Naive B cell (primary cell): ENCODE data around the gene TMTC4. TPM values are rescaled to one million over a fixed set of nuclear protein-coding genes. Genes with fewer than 3 reads are reported as not detected.
"Not testable (repeated sequence)": the region's sequence is repeated elsewhere in the genome, so short reads cannot be mapped to it uniquely, and the experiment has no call there.

Source experiments
- ATAC-seq, 2 donors: fragments of 150-1000 bp; cut with Tn5 transposase; 2 replicates each; pipeline ENCODE4 v1.10.0; 2021; ENCODE audit warnings: low read depth in 2 of 2, mild to moderate bottlenecking in 2 of 2, moderate library complexity in 2 of 2
- DNase-seq: peaks from one replicate; pipeline ENCODE4 v3.0.0; 2022
- H3K27ac Mint-ChIP-seq, 6 donors: one replicate each; pipeline ENCODE4 v1.8.0; 2020 to 2022; ENCODE audit warnings: mild to moderate bottlenecking in 6 of 6, mixed read lengths in 6 of 6, moderate library complexity in 5 of 6, inconsistent platforms in 2 of 6
- H3K27me3 Mint-ChIP-seq, 3 donors: one replicate each; pipeline ENCODE4 v1.8.0; 2021 to 2022; ENCODE audit warnings: mixed read lengths in 3 of 3, mild to moderate bottlenecking in 1 of 3
- H3K36me3 Mint-ChIP-seq, 2 donors: one replicate each; pipeline ENCODE4 v1.8.0; 2020 to 2022; ENCODE audit warnings: mixed read lengths in 2 of 2, inconsistent platforms in 1 of 2, mild to moderate bottlenecking in 1 of 2
- H3K4me1 Mint-ChIP-seq, 3 donors: one replicate each; pipeline ENCODE4 v1.8.0; 2020 to 2022; ENCODE audit warnings: mixed read lengths in 3 of 3, inconsistent platforms in 1 of 3, mild to moderate bottlenecking in 1 of 3, moderate library complexity in 1 of 3
- H3K4me3 Mint-ChIP-seq, 8 donors: one replicate each; pipeline ENCODE4 v1.8.0; 2020 to 2022; ENCODE audit warnings: mild to moderate bottlenecking in 8 of 8, mixed read lengths in 8 of 8, moderate library complexity in 8 of 8, inconsistent platforms in 2 of 8
- H3K9me3 Mint-ChIP-seq, 7 donors: one replicate each; pipeline ENCODE4 v1.8.0; 2020 to 2022; ENCODE audit warnings: mixed read lengths in 7 of 7, mild to moderate bottlenecking in 5 of 7, inconsistent platforms in 2 of 7, moderate library complexity in 1 of 7
- polyA plus RNA-seq, 6 donors: library from polyadenylated mRNA; unstranded; fragments of 300-500 nt; fragmentation: Illumina TruSeq; gene quantifications; one replicate each; pipeline ENCODE4 v1.2.3, GENCODE V29; 2021; ENCODE audit warnings: low read depth in 6 of 6

TMTC4 gene, protein sequence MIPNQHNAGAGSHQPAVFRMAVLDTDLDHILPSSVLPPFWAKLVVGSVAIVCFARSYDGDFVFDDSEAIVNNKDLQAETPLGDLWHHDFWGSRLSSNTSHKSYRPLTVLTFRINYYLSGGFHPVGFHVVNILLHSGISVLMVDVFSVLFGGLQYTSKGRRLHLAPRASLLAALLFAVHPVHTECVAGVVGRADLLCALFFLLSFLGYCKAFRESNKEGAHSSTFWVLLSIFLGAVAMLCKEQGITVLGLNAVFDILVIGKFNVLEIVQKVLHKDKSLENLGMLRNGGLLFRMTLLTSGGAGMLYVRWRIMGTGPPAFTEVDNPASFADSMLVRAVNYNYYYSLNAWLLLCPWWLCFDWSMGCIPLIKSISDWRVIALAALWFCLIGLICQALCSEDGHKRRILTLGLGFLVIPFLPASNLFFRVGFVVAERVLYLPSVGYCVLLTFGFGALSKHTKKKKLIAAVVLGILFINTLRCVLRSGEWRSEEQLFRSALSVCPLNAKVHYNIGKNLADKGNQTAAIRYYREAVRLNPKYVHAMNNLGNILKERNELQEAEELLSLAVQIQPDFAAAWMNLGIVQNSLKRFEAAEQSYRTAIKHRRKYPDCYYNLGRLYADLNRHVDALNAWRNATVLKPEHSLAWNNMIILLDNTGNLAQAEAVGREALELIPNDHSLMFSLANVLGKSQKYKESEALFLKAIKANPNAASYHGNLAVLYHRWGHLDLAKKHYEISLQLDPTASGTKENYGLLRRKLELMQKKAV
- 1 to 10 TPM; 1.5 to 8.5 (median 4.7) TPM for polyA plus RNA-seq

DNA sequence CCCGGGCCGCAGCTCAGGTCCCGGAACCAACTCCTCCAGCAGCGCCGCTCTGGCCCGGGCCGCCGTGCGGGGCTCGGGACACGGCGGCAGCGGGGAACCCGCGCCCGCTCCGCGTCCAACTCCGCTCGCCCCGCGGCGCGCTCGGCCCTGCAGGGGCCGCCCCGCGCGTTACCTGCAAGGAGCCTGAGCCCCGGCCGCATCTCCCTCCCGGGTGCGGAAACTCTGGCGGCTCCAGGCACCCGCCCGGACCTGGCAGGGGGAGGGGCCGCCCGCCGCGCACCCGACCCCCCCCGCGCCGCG, at the start of gene TMTC4:
TMTC4 (minus strand) TSS at position 224 of the 300 bp plus-strand sequence. CDS start 4,433 bp downstream, outside the sequence.
- peak within 1 kb of the TSS; percentile 89 to 98 (median 95) for H3K4me3 Mint-ChIP-seq
- H3K4me1 Mint-ChIP-seq = peaks cover 17 to 33% (median 28%) of the 10 kb centered on the region in 3 donors
- H3K27me3 Mint-ChIP-seq = peaks cover 0 to 13% (median 6%) of the 10 kb centered on the region in 3 donors
- peak; percentile 40 to 41 for ATAC-seq
- H3K27ac Mint-ChIP-seq = peak within 1 kb of the TSS; percentile 53 to 92 (median 75)
- DNase-seq = no peak
- H3K9me3 Mint-ChIP-seq = no peaks in the 10 kb centered on the region
- H3K36me3 Mint-ChIP-seq = no peaks in the 10 kb centered on the region

DNA sequence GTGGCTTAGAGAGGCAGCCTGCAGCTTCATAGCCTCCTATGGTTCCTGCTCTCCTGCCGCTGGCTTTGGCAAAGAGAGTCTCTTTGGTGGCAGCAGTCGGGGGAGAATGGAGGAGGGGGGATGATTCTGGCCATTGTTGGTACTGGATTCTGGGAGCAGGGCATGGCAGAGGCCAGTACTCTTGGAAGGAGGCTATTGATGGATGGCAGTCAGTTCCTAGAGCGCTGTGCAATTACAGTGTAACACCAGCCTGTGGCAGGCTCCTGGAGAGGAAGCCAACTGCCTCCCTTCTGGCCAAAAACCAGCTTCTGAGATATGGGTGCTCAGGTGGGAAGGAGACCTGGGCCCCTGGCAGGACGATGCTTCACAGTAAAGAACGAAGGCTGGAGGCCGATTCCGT, 47.9 kb upstream of the TMTC4 start:
- Mint-ChIP-seq H3K4me3 (no peak overlapping the region), H3K9me3 (peaks cover 2 to 28% (median 8%) of the 10 kb centered on the region in 7 donors), H3K27me3 (peaks cover 3 to 34% (median 29%) of the 10 kb centered on the region in 3 donors), H3K36me3 (peaks cover 0 to 4% of the 10 kb centered on the region in 2 donors), H3K27ac (no peak overlapping the region), H3K4me1 (peaks cover 0 to 4% (median 0%) of the 10 kb centered on the region in 3 donors)
- ATAC-seq (no peak), DNase-seq (no peak)

DNA sequence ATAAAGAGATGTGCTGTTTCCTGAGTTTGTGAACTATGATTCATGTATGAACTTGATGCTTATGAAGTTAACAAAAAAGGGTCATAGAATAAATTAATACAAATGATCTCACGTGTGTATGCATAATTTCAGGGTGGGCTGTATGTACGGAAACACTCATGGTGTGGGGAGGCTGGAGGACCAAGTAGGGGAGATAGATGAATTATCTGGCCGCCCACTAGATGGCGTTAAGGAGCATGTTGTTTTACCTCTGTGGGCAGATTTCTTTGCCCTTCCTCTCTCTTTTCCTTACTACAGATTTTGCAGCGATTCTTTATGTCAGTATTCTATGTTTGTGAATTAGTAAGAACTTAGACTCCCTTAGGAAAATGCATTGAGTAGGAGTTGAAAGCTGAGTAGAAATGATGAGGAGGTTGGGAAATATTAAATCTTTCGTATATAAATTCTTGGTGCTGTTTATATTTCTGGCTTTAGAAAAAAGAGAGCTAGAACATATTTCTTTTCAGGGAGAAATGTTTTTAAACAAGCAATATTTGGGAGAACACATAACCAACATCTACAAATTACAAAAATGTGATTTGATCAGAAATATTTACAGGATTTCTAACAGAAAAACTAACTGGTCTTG, 47.4 kb upstream of the TMTC4 start:
- no peak overlapping the region for H3K27ac Mint-ChIP-seq
- ATAC-seq (peak; percentile 34 to 49), DNase-seq (peak; percentile 15)
- H3K4me3 Mint-ChIP-seq = no peak overlapping the region
- peaks cover 5 to 36% (median 32%) of the 10 kb centered on the region in 3 donors for H3K27me3 Mint-ChIP-seq
- H3K4me1 Mint-ChIP-seq = peaks cover 0 to 4% (median 0%) of the 10 kb centered on the region in 3 donors
- peaks cover 1 to 22% (median 4%) of the 10 kb centered on the region in 7 donors for H3K9me3 Mint-ChIP-seq
- H3K36me3 Mint-ChIP-seq = peaks cover 0 to 2% of the 10 kb centered on the region in 2 donors

DNA sequence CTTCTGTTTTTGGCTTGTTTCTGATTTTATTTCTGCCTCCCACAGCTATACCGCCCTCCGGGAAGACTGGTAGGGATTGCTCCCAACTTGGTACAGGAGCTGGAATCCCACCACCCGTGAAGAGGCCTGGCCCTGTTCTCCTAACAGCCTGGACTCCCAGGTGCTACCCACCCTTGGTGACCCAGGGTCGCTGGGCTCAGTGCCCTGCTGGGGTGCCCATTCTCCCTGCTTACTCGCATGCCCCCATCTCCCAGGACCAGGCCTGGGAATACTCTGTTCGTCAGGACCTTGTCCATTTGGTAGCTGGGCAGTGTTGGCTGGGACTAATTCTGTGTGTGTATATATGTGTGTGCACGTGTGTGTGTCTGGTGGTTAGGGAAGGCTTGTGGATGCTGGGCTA, 41.0 kb upstream of the TMTC4 start:
- DNase-seq (no peak), ATAC-seq (no peak)
- Mint-ChIP-seq H3K27me3 (peaks cover 3 to 26% (median 20%) of the 10 kb centered on the region in 3 donors), H3K4me3 (no peak overlapping the region), H3K4me1 (peaks cover 4 to 7% (median 7%) of the 10 kb centered on the region in 3 donors), H3K27ac (no peak overlapping the region), H3K36me3 (no peaks in the 10 kb centered on the region), H3K9me3 (peaks cover 0 to 11% (median 4%) of the 10 kb centered on the region in 7 donors)

DNA sequence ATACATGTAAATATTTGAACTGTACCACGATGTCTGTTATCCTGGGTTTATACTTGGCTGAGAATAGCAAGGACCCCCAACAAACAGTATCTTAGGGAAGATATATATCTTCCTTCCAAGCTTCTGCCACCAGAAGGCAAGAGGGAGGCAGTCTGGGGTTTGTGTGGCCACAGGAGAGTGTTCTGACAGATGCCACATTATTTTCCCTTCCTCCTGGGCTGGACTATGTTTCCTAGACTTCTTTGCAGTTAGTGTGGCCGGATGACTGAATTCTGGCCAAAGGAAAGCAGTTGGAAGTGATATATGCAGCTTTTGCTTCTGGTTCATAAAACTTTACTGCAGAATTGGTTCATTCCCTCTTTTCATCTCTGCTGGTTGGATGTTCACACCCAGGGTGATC, 39.9 kb upstream of the TMTC4 start:
- ATAC-seq (no peak), DNase-seq (no peak)
- peaks cover 4 to 7% (median 7%) of the 10 kb centered on the region in 3 donors for H3K4me1 Mint-ChIP-seq
- H3K4me3 Mint-ChIP-seq = no peak overlapping the region
- no peak overlapping the region for H3K27ac Mint-ChIP-seq
- peaks cover 0 to 4% (median under 1%) of the 10 kb centered on the region in 7 donors for H3K9me3 Mint-ChIP-seq
- no peaks in the 10 kb centered on the region for H3K36me3 Mint-ChIP-seq
- peaks cover 3 to 26% (median 15%) of the 10 kb centered on the region in 3 donors for H3K27me3 Mint-ChIP-seq

DNA sequence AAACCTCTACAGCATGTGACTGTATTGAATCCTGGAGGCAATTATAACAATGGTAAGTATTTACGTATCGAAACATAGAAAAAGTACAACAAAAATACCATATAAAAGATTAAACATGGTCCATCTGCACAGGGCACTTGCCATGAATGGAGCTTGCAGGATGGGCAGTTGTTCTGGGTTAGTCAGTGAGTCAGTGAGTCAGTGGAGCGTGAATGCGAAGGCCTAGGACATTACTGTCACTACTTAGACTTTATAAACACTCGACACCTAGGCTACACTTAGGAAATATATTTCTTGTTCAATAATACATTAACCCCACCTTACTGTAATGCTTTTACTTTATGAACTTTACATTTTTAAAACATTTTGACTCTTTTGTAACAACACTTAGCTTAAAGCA, 35.6 kb upstream of the TMTC4 start:
- no peak overlapping the region for H3K4me3 Mint-ChIP-seq
- H3K27me3 Mint-ChIP-seq = no peaks in the 10 kb centered on the region
- H3K27ac Mint-ChIP-seq = no peak overlapping the region
- peaks cover 4 to 7% (median 7%) of the 10 kb centered on the region in 3 donors for H3K4me1 Mint-ChIP-seq
- peaks cover 0 to 4% (median 0%) of the 10 kb centered on the region in 7 donors for H3K9me3 Mint-ChIP-seq
- DNase-seq (no peak), ATAC-seq (no peak)
- no peaks in the 10 kb centered on the region for H3K36me3 Mint-ChIP-seq

DNA sequence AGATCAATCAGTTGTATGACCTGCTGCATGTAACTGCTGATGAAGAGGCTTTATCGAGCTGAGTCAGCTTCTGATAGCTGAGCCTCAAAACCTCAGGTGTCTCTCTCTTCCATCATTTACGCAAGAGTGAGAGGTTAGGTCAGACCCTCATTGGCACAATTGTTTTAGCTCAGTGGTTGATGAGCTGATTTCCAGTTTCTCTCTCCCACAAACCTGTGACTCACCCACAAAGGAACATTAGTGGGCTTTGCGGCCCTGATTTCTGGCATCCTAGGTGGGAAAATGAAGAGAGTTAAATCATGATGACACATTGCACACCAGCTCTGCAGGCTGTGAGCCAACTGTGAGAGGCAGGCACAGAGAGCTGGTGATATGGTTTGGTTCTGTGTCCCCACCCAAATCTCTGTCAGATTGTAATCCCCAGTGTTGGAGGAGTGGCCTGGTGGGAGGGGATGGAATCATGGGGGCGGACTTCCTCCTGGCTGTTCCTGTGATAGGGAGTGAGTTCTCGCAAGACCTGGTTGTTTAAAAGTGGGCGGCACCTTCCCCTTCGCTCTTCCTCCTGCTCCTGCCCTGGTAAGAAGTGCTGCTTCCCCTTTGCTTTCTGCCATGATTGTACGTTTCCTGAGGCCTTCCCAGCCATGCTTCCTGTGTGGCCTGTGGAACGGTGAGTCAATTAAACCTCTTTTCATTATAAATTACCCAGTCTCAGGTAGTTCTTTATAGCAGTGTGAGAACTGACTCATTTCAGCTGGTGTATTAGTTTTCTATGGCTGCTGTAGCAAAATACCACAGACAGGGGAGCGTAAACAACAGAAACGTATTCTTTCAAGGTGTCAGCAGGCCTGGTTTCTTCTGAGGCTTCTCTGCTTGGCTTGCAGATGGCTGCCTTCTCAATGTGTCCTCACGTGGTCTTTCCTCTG, 33.5 kb upstream of the TMTC4 start:
- Mint-ChIP-seq H3K4me3 (no peak overlapping the region), H3K27me3 (no peaks in the 10 kb centered on the region), H3K9me3 (peaks cover 0 to 2% (median 0%) of the 10 kb centered on the region in 7 donors), H3K4me1 (peaks cover 4 to 7% (median 7%) of the 10 kb centered on the region in 3 donors), H3K36me3 (no peaks in the 10 kb centered on the region), H3K27ac (no peak overlapping the region)
- ATAC-seq (no peak), DNase-seq (no peak)

DNA sequence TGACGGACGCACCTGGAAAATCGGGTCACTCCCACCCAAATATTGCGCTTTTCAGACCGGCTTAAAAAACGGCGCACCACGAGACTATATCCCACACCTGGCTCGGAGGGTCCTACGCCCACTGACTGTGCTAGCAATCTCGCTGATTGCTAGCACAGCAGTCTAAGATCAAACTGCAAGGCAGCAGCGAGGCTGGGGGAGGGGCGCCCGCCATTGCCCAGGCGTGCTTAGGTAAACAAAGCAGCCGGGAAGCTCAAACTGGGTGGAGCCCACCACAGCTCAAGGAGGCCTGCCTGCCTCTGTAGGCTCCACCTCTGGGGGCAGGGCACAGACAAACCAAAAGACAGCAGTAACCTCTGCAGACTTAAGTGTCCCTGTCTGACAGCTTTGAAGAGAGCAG, 23.7 kb upstream of the TMTC4 start:
- H3K4me3 Mint-ChIP-seq, H3K36me3 Mint-ChIP-seq, H3K4me1 Mint-ChIP-seq, H3K27ac Mint-ChIP-seq, DNase-seq, ATAC-seq, H3K9me3 Mint-ChIP-seq: not testable (repeated sequence)
- peaks cover 9 to 30% (median 29%) of the 10 kb centered on the region in 3 donors for H3K27me3 Mint-ChIP-seq

DNA sequence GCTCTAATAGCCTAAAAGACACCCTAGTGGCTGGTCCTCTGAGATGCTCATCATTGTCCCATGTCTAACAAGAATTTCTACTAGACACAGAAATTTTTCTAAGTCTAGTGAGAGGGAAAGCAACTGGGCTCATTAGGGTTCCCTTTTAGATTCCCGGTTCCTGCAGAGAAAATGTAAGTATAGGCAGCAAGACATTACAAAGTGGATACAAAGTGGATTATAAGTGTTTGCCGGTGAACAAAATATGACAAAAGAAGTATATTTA, 20.8 kb upstream of the TMTC4 start:
- Mint-ChIP-seq H3K4me3 (no peak overlapping the region), H3K27me3 (peaks cover 22 to 50% (median 44%) of the 10 kb centered on the region in 3 donors), H3K36me3 (no peaks in the 10 kb centered on the region), H3K27ac (no peak overlapping the region), H3K9me3 (peaks cover 0 to 24% (median 13%) of the 10 kb centered on the region in 7 donors), H3K4me1 (peaks cover 0 to 4% (median 0%) of the 10 kb centered on the region in 3 donors)
- DNase-seq (no peak), ATAC-seq (no peak)

DNA sequence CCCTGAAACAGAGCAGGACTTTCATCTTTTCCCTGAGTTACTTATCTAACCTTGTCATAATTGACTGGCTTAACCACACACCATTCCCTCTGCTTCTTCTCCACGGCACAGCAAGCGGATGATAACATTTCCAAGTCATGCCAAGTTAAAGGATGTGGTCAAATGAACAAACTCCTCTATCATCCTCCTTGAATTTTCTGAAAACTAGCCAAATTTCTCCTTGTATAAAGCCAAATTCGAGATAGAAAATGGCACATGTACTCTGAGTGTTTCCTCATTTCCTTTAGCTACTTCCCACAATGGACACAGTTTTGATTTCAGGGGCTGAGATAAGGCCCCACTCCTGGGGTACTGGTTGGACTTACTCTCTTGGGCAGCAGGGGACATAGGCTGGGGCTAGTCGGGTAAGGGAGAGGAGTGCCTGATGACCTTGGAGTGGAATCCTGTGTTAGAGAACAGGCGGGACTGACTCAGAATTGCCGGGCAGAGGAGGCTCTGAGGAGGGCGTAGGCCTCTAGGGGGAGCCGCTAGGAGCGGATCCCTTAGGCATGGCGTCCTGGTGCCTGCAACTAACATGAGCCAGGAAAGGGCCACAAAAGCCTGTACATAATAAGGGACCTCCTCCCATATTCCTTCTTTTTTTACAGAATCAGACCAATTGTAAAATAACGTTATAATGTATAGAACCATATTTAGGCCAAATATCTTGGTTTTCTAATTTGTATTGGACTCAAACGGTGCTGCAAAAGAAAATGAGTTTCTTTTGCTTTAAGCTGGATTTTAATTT, 20.3 kb upstream of the TMTC4 start:
- Mint-ChIP-seq H3K9me3 (peaks cover 0 to 29% (median 14%) of the 10 kb centered on the region in 7 donors), H3K27ac (no peak overlapping the region), H3K36me3 (no peaks in the 10 kb centered on the region), H3K4me3 (no peak overlapping the region), H3K27me3 (peaks cover 22 to 51% (median 44%) of the 10 kb centered on the region in 3 donors), H3K4me1 (peaks cover 0 to 4% (median 0%) of the 10 kb centered on the region in 3 donors)
- no peak for ATAC-seq
- no peak for DNase-seq

DNA sequence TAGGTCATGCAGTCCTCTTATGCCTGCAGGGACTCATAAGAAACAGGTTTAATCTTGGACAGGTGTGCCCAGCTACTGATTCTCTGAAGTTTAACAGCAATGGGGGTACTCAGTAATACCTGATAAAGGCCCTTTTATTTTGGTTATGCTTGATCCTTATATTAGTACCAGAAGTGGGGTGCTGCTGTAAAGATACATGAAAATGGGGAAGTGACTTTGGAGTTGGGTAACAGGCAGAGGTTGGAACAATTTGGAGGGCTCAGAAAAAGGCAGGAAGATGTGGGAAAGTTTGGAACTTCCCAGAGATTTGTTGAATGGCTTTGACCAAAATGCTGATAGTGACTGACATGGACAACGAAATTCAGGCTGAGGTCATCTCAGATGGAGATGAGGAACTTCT, 14.6 kb upstream of the TMTC4 start:
- DNase-seq (no peak), ATAC-seq (no peak)
- H3K27ac Mint-ChIP-seq = no peak overlapping the region
- H3K36me3 Mint-ChIP-seq = peaks cover 8 to 14% of the 10 kb centered on the region in 2 donors
- H3K4me3 Mint-ChIP-seq = no peak overlapping the region
- H3K4me1 Mint-ChIP-seq = peaks cover 0 to 4% (median 0%) of the 10 kb centered on the region in 3 donors
- H3K9me3 Mint-ChIP-seq = peaks cover 7 to 42% (median 34%) of the 10 kb centered on the region in 7 donors
- H3K27me3 Mint-ChIP-seq = peaks cover 20 to 41% (median 26%) of the 10 kb centered on the region in 3 donors

DNA sequence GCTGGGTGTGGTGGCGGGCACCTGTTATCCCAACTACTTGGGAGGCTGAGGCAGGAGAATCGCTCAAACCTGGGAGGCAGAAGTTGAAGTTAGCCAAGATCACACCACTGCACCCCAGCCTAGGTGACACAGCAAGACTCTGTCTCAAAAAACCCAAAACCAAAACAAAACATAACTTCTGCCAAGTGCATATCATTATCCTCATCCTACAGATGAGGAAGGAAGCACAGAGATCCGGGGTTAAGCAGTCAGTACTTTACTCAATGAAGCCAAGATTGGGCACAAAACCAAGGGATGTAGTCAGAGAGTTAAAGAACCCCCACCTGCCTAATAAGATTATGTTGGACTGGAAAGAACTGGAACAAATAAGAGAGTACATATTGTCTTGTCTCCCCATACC, 5.5 kb upstream of the TMTC4 start:
- ATAC-seq (no peak), DNase-seq (no peak)
- H3K9me3 Mint-ChIP-seq = no peaks in the 10 kb centered on the region
- H3K36me3 Mint-ChIP-seq = peaks cover 0 to 6% of the 10 kb centered on the region in 2 donors
- H3K4me1 Mint-ChIP-seq = peaks cover 10 to 11% (median 11%) of the 10 kb centered on the region in 3 donors
- no peak overlapping the region for H3K4me3 Mint-ChIP-seq
- no peak overlapping the region for H3K27ac Mint-ChIP-seq
- H3K27me3 Mint-ChIP-seq = peaks cover 10 to 27% (median 19%) of the 10 kb centered on the region in 3 donors
